NCI-H524 treated with DMSO at 0.1 percent for 48 hours (cell line): Measurements from ENCODE around the gene GEN1.

ENCODE experiments used
- DNase-seq: peaks from one replicate; lab custom pipeline; 2025; lab: John Stamatoyannopoulos, UW

Gene GEN1

DNA sequence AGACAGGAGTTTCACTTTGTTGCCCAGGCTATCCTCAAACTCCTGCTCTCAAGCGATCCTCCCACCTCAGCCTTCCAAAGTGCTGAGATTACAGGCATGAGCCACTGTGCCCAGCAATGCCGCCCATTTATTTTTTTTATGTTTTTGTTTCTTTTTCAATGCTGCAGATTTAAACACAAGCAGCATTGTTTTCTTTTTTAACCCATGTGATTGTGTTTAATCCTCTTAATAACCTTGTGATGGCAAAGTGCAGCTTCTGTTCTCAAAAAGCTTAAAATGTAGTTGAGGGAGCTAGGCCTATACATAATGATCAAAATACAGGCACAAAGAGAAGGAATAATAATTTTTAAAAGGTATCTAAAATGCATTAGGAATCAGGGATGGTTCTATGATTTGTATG is 73.8 kb downstream of the GEN1 start:
- no peak for DNase-seq

DNA sequence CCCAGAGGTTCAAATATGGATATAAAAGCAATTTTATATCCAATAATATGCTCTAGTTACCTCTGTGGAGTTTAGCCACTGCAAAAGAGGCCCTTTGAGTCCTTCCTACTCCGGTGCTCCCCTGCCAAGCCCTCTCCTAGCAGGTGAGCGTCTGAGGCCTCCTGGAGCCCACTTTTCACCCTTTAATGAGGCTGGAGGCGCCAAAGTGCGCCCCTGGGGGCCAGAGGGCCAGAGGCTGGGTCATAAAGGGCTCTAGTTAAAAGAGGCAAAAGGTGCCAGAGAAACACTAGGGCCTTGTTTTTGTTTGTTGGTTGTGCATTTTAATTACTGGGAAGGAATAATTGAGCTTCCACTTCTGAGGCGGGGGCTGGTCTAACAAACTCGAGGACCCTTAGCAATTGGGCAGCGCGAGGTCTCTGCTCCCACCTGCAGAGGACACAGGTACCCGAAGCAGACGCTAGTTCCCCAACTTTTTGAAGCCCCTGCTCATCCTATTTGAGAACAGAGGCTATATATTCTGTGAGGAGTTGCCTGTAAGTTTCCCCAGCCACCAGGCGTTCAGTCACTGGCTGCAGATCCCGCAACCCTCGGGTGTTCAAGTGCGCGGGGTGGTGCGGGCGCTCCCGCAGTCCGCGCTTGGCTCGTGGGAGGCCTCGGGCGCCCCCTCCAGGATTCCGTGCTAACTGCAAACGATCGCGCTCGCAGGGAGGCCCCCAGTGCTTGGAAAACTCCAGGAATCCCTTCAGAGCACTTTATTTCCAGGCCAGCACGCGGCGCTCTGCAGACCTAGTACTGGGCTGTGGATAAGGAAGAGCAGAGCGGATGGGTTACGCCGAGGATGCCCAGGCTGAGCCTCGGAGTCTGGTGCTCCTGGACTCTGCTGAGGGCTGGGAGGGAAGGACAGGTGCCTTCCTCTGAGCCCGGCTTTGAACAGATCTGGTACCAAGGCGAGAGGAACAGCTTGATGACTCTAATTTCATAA is 76.4 kb downstream of the GEN1 start:
- DNase-seq: no peak

DNA sequence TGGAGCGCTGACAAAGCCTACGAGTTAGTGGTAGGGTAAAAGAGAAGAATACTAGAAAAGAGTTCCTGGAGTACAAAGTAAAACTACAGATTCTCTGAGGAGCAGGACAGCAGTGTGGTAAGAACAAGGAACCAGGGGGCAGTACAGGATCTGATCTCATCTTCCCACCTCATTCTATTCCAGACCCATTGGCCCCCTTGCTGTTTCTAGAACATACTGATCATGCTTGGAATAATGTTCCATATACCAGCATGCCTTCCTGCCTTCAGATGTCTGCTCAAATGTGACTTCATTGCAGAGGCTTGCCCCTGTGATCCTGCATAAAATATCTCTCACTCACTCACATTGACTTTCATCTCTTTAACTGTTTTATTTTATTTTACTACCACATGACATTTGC is 81.6 kb downstream of the GEN1 start:
- DNase-seq: no peak
